Ectodermal cell (in vitro differentiated cells): ENCODE data around the gene SIRPD. TPM values are rescaled to one million over a fixed set of nuclear protein-coding genes. Genes with fewer than 3 reads are reported as not detected.
"Not testable (repeated sequence)": the region's sequence is repeated elsewhere in the genome, so short reads cannot be mapped to it uniquely, and the experiment has no call there.

Experiments used
- H3K27ac ChIP-seq: 2 replicates; pipeline ENCODE4 v1.7.0; 2013; ENCODE audit warnings: mild to moderate bottlenecking, low read depth, low read length; ENCODE audit not compliant: insufficient read depth, poor library complexity, severe bottlenecking
- H3K27me3 ChIP-seq: 2 replicates; pipeline ENCODE4 v1.7.0; 2013; ENCODE audit warnings: mild to moderate bottlenecking, low read length; ENCODE audit not compliant: insufficient read depth, control insufficient read depth, poor library complexity, severe bottlenecking
- H3K36me3 ChIP-seq: one replicate; pipeline ENCODE4 v1.7.0; 2013; ENCODE audit warnings: low read length; ENCODE audit not compliant: control insufficient read depth, insufficient read depth
- H3K4me1 ChIP-seq: one replicate; pipeline ENCODE4 v1.7.0; 2013; ENCODE audit warnings: low read length; ENCODE audit not compliant: control insufficient read depth, insufficient read depth
- H3K4me3 ChIP-seq: 2 replicates; pipeline ENCODE4 v1.7.0; 2013; ENCODE audit warnings: low read depth, low read length, control low read depth; ENCODE audit not compliant: insufficient read depth
- H3K9me3 ChIP-seq: 2 replicates; pipeline ENCODE4 v1.7.0; 2013; ENCODE audit warnings: mild to moderate bottlenecking, low read length, moderate library complexity; ENCODE audit not compliant: control insufficient read depth
- WGBS, 2 experiments: methylation state at CpG; one replicate each; pipeline ENCODE4 v1.1.7; 2013; ENCODE audit warnings: missing lambda C conversion rate in 2 of 2; 5-methylcytosine and 5-hydroxymethylcytosine counted together
- polyA plus RNA-seq, 4 experiments: library from polyadenylated mRNA; stranded (reverse); fragments of 50-300 nt; gene quantifications; one replicate each; pipeline ENCODE4 v1.2.3, GENCODE V29; 2013

Gene SIRPD
- not detected for polyA plus RNA-seq (2013, experiment 1 of 4)
- polyA plus RNA-seq (2013, experiment 2 of 4): not detected
- not detected for polyA plus RNA-seq (2013, experiment 3 of 4)
- not detected for polyA plus RNA-seq (2013, experiment 4 of 4)

- Histone ChIP-seq H3K27me3 (no peaks in the 10 kb centered on the region), H3K27ac (no peak within 1 kb of the TSS), H3K36me3 (no peaks in the 10 kb centered on the region), H3K4me1 (no peaks in the 10 kb centered on the region), H3K4me3 (no peak within 1 kb of the TSS), H3K9me3 (peaks cover 3% of the 10 kb centered on the region)
- 95 to 99% methylated on average over 2 of the region's 2 CpGs for WGBS, 2 experiments
These were observed at the start of gene SIRPD for GRCh38 chr20:1557605-1558004. Gene SIRPD, minus strand, starts transcription at chr20:1557705. Its CDS starts 52 bp downstream, at chr20:1557653.

GRCh38 chr20:1600736-1601135 is 43.2 kb upstream of the SIRPD start:
- Histone ChIP-seq H3K4me3 (no peak overlapping the region), H3K4me1 (no peaks in the 10 kb centered on the region), H3K27me3 (no peaks in the 10 kb centered on the region), H3K9me3 (no peaks in the 10 kb centered on the region), H3K36me3 (no peaks in the 10 kb centered on the region), H3K27ac (no peak overlapping the region)
- WGBS, 2 experiments: no CpG with 5 or more reads among the region's 5 CpGs

GRCh38 chr20:1595333-1595732 is 37.8 kb upstream of the SIRPD start:
- WGBS, 2 experiments: no CpG with 5 or more reads among the region's 1 CpG
- H3K36me3 ChIP-seq: no peaks in the 10 kb centered on the region
- no peaks in the 10 kb centered on the region for H3K27me3 ChIP-seq
- H3K4me1 ChIP-seq: no peaks in the 10 kb centered on the region
- H3K27ac ChIP-seq: no peak overlapping the region
- H3K9me3 ChIP-seq: no peaks in the 10 kb centered on the region
- no peak overlapping the region for H3K4me3 ChIP-seq

GRCh38 chr20:1588533-1589460 is 31.3 kb upstream of the SIRPD start:
- Histone ChIP-seq H3K27me3 (no peaks in the 10 kb centered on the region), H3K27ac (no peak overlapping the region), H3K4me1 (no peaks in the 10 kb centered on the region), H3K36me3 (no peaks in the 10 kb centered on the region), H3K9me3 (no peaks in the 10 kb centered on the region), H3K4me3 (no peak overlapping the region)
- no CpG with 5 or more reads among the region's 9 CpGs for WGBS, 2 experiments

- no peak overlapping the region for H3K27ac ChIP-seq
- WGBS, 2 experiments: no CpG with 5 or more reads among the region's 3 CpGs
These were observed 30.5 kb upstream of the SIRPD start for GRCh38 chr20:1587781-1588532.

GRCh38 chr20:1579488-1579887 is 22.0 kb upstream of the SIRPD start:
- Histone ChIP-seq H3K27me3 (no peaks in the 10 kb centered on the region), H3K4me1 (no peaks in the 10 kb centered on the region), H3K4me3 (no peak overlapping the region), H3K36me3 (no peaks in the 10 kb centered on the region), H3K9me3 (no peaks in the 10 kb centered on the region), H3K27ac (no peak overlapping the region)
- 94 to 97% methylated on average over 6 of the region's 6 CpGs for WGBS, 2 experiments

More at GRCh38 chr20:1587781-1588532, 30.5 kb upstream of the SIRPD start:
- H3K4me3 ChIP-seq: no peak overlapping the region
- no peaks in the 10 kb centered on the region for H3K36me3 ChIP-seq
- no peaks in the 10 kb centered on the region for H3K9me3 ChIP-seq
- H3K4me1 ChIP-seq: no peaks in the 10 kb centered on the region
- no peaks in the 10 kb centered on the region for H3K27me3 ChIP-seq

GRCh38 chr20:1577906-1578305 is 20.4 kb upstream of the SIRPD start:
- no peaks in the 10 kb centered on the region for H3K27me3 ChIP-seq
- no peak overlapping the region for H3K4me3 ChIP-seq
- no peak overlapping the region for H3K27ac ChIP-seq
- H3K36me3 ChIP-seq: no peaks in the 10 kb centered on the region
- no peaks in the 10 kb centered on the region for H3K9me3 ChIP-seq
- no peaks in the 10 kb centered on the region for H3K4me1 ChIP-seq
- WGBS, 2 experiments: 86 to 95% methylated on average over 4 of the region's 4 CpGs

- H3K4me1 ChIP-seq, H3K36me3 ChIP-seq, H3K4me3 ChIP-seq, H3K9me3 ChIP-seq, H3K27ac ChIP-seq, H3K27me3 ChIP-seq: not testable (repeated sequence)
- 86 to 93% methylated on average over 2 of the region's 2 CpGs for WGBS, 2 experiments
These were observed 19.8 kb upstream of the SIRPD start for GRCh38 chr20:1577313-1577712.

- H3K4me3 ChIP-seq: no peak overlapping the region
- H3K27me3 ChIP-seq: no peaks in the 10 kb centered on the region
- H3K36me3 ChIP-seq: no peaks in the 10 kb centered on the region
- H3K9me3 ChIP-seq: no peaks in the 10 kb centered on the region
- WGBS, 2 experiments: 85 to 94% methylated on average over 3 of the region's 3 CpGs
- H3K27ac ChIP-seq: no peak overlapping the region
- no peaks in the 10 kb centered on the region for H3K4me1 ChIP-seq
These were observed 19.1 kb upstream of the SIRPD start for GRCh38 chr20:1576641-1577040.

GRCh38 chr20:1576003-1576402 is 18.5 kb upstream of the SIRPD start:
- not testable (repeated sequence) for H3K27me3 ChIP-seq, H3K4me1 ChIP-seq, H3K36me3 ChIP-seq, H3K27ac ChIP-seq, H3K4me3 ChIP-seq, H3K9me3 ChIP-seq
- no CpG with 5 or more reads among the region's 1 CpG for WGBS, 2 experiments
